Skin epidermis (tissue), 12 donors: ENCODE results near the gene SNRPF.

ENCODE experiments used
- H3K27ac ChIP-seq, 21 experiments: fragments of 200-600 bp; sonication (generic) in 11 of 21; one replicate each; pipeline ENCODE4 v1.5.0; 2020; ENCODE audit warnings: mild to moderate bottlenecking in 3 of 21, inconsistent platforms in 2 of 21, moderate library complexity in 2 of 21
- H3K4me3 ChIP-seq, 7 experiments: fragments of 200-600 bp; sonication (generic) in 2 of 7; one replicate each; pipeline ENCODE4 v1.5.0; 2020; ENCODE audit warnings: inconsistent platforms in 2 of 7, mild to moderate bottlenecking in 2 of 7, moderate library complexity in 1 of 7

Gene SNRPF

GRCh38 chr12:95857799-95858198, 953 bp upstream of the SNRPF start:
- peak overlapping the region in 2 of 7 experiments; percentile 78 to 92 for H3K4me3 ChIP-seq
- H3K27ac ChIP-seq: no peak overlapping the region

- peak overlapping the region; percentile 64 to 92 (median 77) for H3K4me3 ChIP-seq
- H3K27ac ChIP-seq: peak overlapping the region in 20 of 21 experiments; percentile 46 to 92 (median 84)
These were observed 628 bp downstream of the SNRPF start for GRCh38 chr12:95859344-95859816.

GRCh38 chr12:95859947-95860850, 1.4 kb downstream of the SNRPF start:
- Histone ChIP-seq H3K4me3 (peak overlapping the region; percentile 64 to 92 (median 77)), H3K27ac (peak overlapping the region in 2 of 21 experiments; percentile 87 to 92)

GRCh38 chr12:95862038-95862437, 3.3 kb downstream of the SNRPF start:
- Histone ChIP-seq H3K4me3 (no peak overlapping the region), H3K27ac (no peak overlapping the region)

GRCh38 chr12:95863337-95863736, 4.6 kb downstream of the SNRPF start:
- no peak overlapping the region for H3K4me3 ChIP-seq
- no peak overlapping the region for H3K27ac ChIP-seq

- Histone ChIP-seq H3K27ac (no peak overlapping the region), H3K4me3 (no peak overlapping the region)
These were observed 12.1 kb downstream of the SNRPF start for GRCh38 chr12:95870897-95871296.

- Histone ChIP-seq H3K4me3 (no peak overlapping the region), H3K27ac (no peak overlapping the region)
These were observed 15.7 kb downstream of the SNRPF start for GRCh38 chr12:95874452-95874851.

GRCh38 chr12:95877622-95878021, 18.9 kb downstream of the SNRPF start:
- Histone ChIP-seq H3K4me3 (no peak overlapping the region), H3K27ac (no peak overlapping the region)

- no peak overlapping the region for H3K4me3 ChIP-seq
- H3K27ac ChIP-seq: no peak overlapping the region
These were observed 22.1 kb downstream of the SNRPF start for GRCh38 chr12:95880895-95881294.

GRCh38 chr12:95881331-95881955, 22.7 kb downstream of the SNRPF start:
- no peak overlapping the region for H3K27ac ChIP-seq
- no peak overlapping the region for H3K4me3 ChIP-seq

GRCh38 chr12:95882080-95882479, 23.3 kb downstream of the SNRPF start:
- Histone ChIP-seq H3K27ac (no peak overlapping the region), H3K4me3 (no peak overlapping the region)

- Histone ChIP-seq H3K27ac (no peak overlapping the region), H3K4me3 (no peak overlapping the region)
These were observed 24.1 kb downstream of the SNRPF start for GRCh38 chr12:95882873-95883272.

GRCh38 chr12:95884998-95885397, 26.2 kb downstream of the SNRPF start:
- Histone ChIP-seq H3K27ac (no peak overlapping the region), H3K4me3 (no peak overlapping the region)

GRCh38 chr12:95887311-95887710, 28.6 kb downstream of the SNRPF start:
- Histone ChIP-seq H3K27ac (no peak overlapping the region), H3K4me3 (no peak overlapping the region)

- H3K4me3 ChIP-seq: no peak overlapping the region
- H3K27ac ChIP-seq: no peak overlapping the region
These were observed 32.2 kb downstream of the SNRPF start for GRCh38 chr12:95890958-95891357.

GRCh38 chr12:95896846-95897245, 38.1 kb downstream of the SNRPF start:
- Histone ChIP-seq H3K27ac (no peak overlapping the region), H3K4me3 (no peak overlapping the region)

- Histone ChIP-seq H3K27ac (no peak overlapping the region), H3K4me3 (no peak overlapping the region)
These were observed 39.3 kb downstream of the SNRPF start for GRCh38 chr12:95898081-95898480.

- H3K27ac ChIP-seq: no peak overlapping the region
- no peak overlapping the region for H3K4me3 ChIP-seq
These were observed 49.8 kb downstream of the SNRPF start for GRCh38 chr12:95908573-95908972.

GRCh38 chr12:95909871-95910270, 51.1 kb downstream of the SNRPF start:
- H3K4me3 ChIP-seq: no peak overlapping the region
- no peak overlapping the region for H3K27ac ChIP-seq
